Neural crest cell (in vitro differentiated cells): Measurements from ENCODE around the gene TRAF2. TPM values are rescaled to one million over a fixed set of nuclear protein-coding genes. Genes with fewer than 3 reads are reported as not detected.

ENCODE experiments used
- DNase-seq: peaks from one replicate; pipeline ENCODE4 v3.0.0; 2021; ENCODE audit warnings: low read depth, mixed read lengths, low spot score
- H3K27ac Mint-ChIP-seq: one replicate; pipeline ENCODE4 v1.8.0; 2021; ENCODE audit warnings: mild to moderate bottlenecking, mixed read lengths; ENCODE audit not compliant: unreplicated experiment
- H3K27me3 Mint-ChIP-seq: 2 replicates; pipeline ENCODE4 v1.8.0; 2021; ENCODE audit warnings: low read depth, mild to moderate bottlenecking, mixed read lengths
- H3K36me3 Mint-ChIP-seq: 2 replicates; pipeline ENCODE4 v1.8.0; 2021; ENCODE audit warnings: low read depth, mild to moderate bottlenecking, mixed read lengths
- H3K4me1 Mint-ChIP-seq: 2 replicates; pipeline ENCODE4 v1.8.0; 2021; ENCODE audit warnings: mixed read lengths
- H3K4me3 Mint-ChIP-seq: one replicate; pipeline ENCODE4 v1.8.0; 2021; ENCODE audit warnings: mild to moderate bottlenecking, mixed read lengths
- H3K9me3 Mint-ChIP-seq: 2 replicates; pipeline ENCODE4 v1.8.0; 2021; ENCODE audit warnings: mixed read lengths
- CTCF ChIP-seq: fragments of 200-600 bp; sonication (generic); conservative IDR thresholded peaks from 2 replicates; pipeline ENCODE4 v1.5.0; 2021; ENCODE audit warnings: antibody characterized with exemption, mild to moderate bottlenecking
- total RNA-seq: library from RNA; stranded (reverse); gene quantifications from 2 replicates; pipeline ENCODE4 v1.2.1, GENCODE V29; 2021

The TRAF2 gene
- total RNA-seq, 1 donor from 2014 or later: 30.1 TPM

- no peak for DNase-seq
- TF ChIP-seq CTCF: no peak
- peaks cover 4% of the 10 kb centered on the region for H3K4me1 Mint-ChIP-seq
These were observed 66.1 kb downstream of the TRAF2 start for GRCh38 chr9:136952321-136952850.

GRCh38 chr9:136952876-136953770 lies 66.8 kb downstream of the TRAF2 start:
- Mint-ChIP-seq H3K36me3 (no peaks in the 10 kb centered on the region), H3K9me3 (peaks cover 7% of the 10 kb centered on the region), H3K4me3 (peak overlapping the region; percentile 38), H3K27me3 (no peaks in the 10 kb centered on the region), H3K27ac (no peak overlapping the region), H3K4me1 (peaks cover 2% of the 10 kb centered on the region)
- DNase-seq: no peak
- TF ChIP-seq CTCF: no peak

More at GRCh38 chr9:136952321-136952850, 66.1 kb downstream of the TRAF2 start:
- Mint-ChIP-seq H3K27me3 (no peaks in the 10 kb centered on the region), H3K36me3 (no peaks in the 10 kb centered on the region), H3K4me3 (no peak overlapping the region), H3K27ac (no peak overlapping the region), H3K9me3 (peaks cover 7% of the 10 kb centered on the region)

DNA sequence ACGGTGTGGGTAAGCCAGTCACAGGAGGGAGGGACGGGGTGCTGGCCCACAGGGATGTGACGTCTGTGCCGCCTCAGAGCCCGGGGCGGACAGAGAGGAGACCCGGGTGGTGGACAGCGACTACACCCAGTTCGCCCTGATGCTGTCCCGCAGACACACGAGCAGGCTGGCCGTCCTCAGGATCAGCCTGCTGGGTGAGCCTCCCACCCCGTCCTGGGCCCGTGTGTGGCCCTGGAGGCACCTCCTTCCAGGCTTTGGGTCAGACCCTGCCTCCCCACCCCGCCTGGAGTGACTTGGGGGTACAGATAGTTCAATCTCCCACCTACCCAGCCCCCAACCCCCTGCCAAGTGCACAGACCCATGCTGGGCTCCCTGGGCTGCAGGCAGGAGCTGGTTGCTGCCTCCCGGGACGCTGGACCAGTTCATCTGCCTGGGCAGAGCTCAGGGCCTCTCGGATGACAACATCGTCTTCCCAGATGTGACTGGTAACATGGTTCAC lies 67.5 kb downstream of the TRAF2 start:
- no peaks in the 10 kb centered on the region for H3K36me3 Mint-ChIP-seq
- no peak overlapping the region for H3K4me3 Mint-ChIP-seq
- H3K9me3 Mint-ChIP-seq: peaks cover 7% of the 10 kb centered on the region
- no peaks in the 10 kb centered on the region for H3K4me1 Mint-ChIP-seq
- no peak for TF ChIP-seq CTCF
- H3K27ac Mint-ChIP-seq: no peak overlapping the region
- H3K27me3 Mint-ChIP-seq: no peaks in the 10 kb centered on the region
- no peak for DNase-seq

DNA sequence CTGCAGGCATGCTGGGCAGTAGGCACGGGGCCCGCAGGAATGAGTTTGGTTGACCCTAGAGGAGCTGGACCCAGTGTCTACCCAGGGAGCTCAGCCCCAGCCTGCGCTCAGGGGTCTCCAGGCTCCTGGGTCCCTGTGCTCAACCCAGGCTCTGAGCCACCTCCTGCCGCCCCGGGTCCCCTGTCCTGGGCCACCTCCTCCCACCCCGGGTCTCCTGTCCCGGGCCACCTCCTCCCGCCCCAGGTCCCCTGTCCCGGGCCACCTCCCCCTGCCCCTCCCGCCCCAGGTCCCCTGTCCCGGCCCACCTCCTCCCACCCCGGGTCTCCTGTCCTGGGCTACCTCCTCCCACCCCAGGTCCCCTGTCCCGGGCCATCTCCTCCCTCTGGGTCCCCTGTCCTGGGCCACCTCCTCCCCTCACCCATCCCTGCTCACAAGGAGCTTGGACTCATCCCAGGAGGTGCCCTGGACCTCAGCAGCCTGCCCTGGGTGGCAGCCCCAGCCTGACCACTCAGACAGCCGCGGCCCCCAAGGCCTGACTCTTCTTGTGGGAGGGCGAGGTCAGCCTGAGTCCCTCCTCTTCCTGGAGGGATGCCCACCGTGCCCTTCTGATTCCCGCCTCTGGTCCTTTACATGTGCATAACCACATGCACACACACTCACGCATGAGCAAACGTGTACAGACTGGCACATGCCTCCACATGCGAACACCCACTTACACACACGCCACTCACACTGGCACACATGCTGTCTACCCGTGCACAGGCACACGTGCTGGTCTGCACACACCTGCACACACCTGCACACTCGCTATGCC lies 68.2 kb downstream of the TRAF2 start:
- H3K27ac Mint-ChIP-seq: no peak overlapping the region

More for the DNA sequence above, 68.2 kb downstream of the TRAF2 start:
- Mint-ChIP-seq H3K4me3 (no peak overlapping the region), H3K9me3 (peaks cover 7% of the 10 kb centered on the region), H3K27me3 (no peaks in the 10 kb centered on the region), H3K4me1 (no peaks in the 10 kb centered on the region), H3K36me3 (no peaks in the 10 kb centered on the region)
- no peak for TF ChIP-seq CTCF
- DNase-seq: no peak
